A549 (cell line): ENCODE data around the gene COMMD9. TPM values are rescaled to one million over a fixed set of nuclear protein-coding genes. Genes with fewer than 3 reads are reported as not detected.
A peak's percentile ranks its signal among the peaks of the same experiment; 100 is the strongest.

Experiments
- ATAC-seq, 2 experiments: fragments of 200-7000 bp in 1 of 2; fragments of >200 bp in 1 of 2; cut with Nextera tagmentation in 1 of 2; cut with Tn5 transposase in 1 of 2; 3 replicates each; pipeline versions ENCODE4 v1.8.0 to v1.9.1; 2018 to 2020; ENCODE audit warnings: mild to moderate bottlenecking in 1 of 2, moderate library complexity in 1 of 2
- CTCF ChIA-PET: fragments of 300-600 bp; sonication (Branson Sonifier 250); formaldehyde crosslinking; extraction: SDS; loops from one replicate; lab custom pipeline; 2021; ENCODE audit warnings: antibody characterized with exemption, inconsistent platforms; lab: Yijun Ruan, JAX
- POLR2A ChIA-PET: fragments of 350-600 bp; formaldehyde crosslinking; extraction: SDS; loops from one replicate; lab custom pipeline; 2021; ENCODE audit warnings: antibody characterized with exemption, inconsistent platforms; lab: Yijun Ruan, JAX
- DNase-seq, 2 experiments: peaks; one replicate each; pipeline versions ENCODE4 v3.0.0 to v3.0.0-alpha.2; 2011 to 2016; ENCODE audit warnings: low read depth in 1 of 2, low spot score in 1 of 2
- FAIRE-seq: peaks from 2 replicates; lab custom pipeline; 2011; peaks lifted over from hg19 to GRCh38; lab: Jason Lieb, UNC
- H3K27ac ChIP-seq, 2 experiments: fragments of >200 bp; sonication (Bioruptor Twin); formaldehyde crosslinking; 3 replicates each; pipeline ENCODE4 v1.5.1; 2016 to 2017
- H3K4me1 ChIP-seq: fragments of >200 bp; sonication (Bioruptor Twin); formaldehyde crosslinking; 3 replicates; pipeline ENCODE4 v1.6.1; 2016
- H3K4me2 ChIP-seq: fragments of >200 bp; sonication (Bioruptor Twin); formaldehyde crosslinking; 3 replicates; pipeline ENCODE4 v1.6.1; 2016
- H3K4me3 ChIP-seq: fragments of >200 bp; sonication (Bioruptor Twin); formaldehyde crosslinking; 3 replicates; pipeline ENCODE4 v1.5.1; 2016
- H3K9me3 ChIP-seq: fragments of >200 bp; sonication (Bioruptor Twin); formaldehyde crosslinking; 3 replicates; pipeline ENCODE4 v1.6.1; 2016
- CBX8 ChIP-seq: fragments of 200-600 bp; sonication (generic); IDR thresholded peaks from 2 replicates; pipeline ENCODE4 v1.6.1; 2016
- CHD2 ChIP-seq: fragments of 150-350 bp; IDR thresholded peaks from 2 replicates; pipeline ENCODE4 v1.6.1; 2014; ENCODE audit warnings: low read length; ENCODE audit not compliant: partially characterized antibody
- EHF ChIP-seq: fragments of 250-450 bp; sonication (Bioruptor Pico); IDR thresholded peaks from 2 replicates; pipeline ENCODE4 v1.5.0; 2020; ENCODE audit warnings: mild to moderate bottlenecking
- EHMT2 ChIP-seq: fragments of 200-600 bp; sonication (generic); IDR thresholded peaks from 2 replicates; pipeline ENCODE4 v1.6.1; 2016; ENCODE audit warnings: antibody characterized with exemption, low read depth, mild to moderate bottlenecking, moderate library complexity
- EP300 ChIP-seq, 2 experiments: fragments of >200 bp; sonication (Bioruptor Twin); formaldehyde crosslinking; IDR thresholded peaks; 2 replicates in 1 of 2; 3 replicates in 1 of 2; pipeline ENCODE4 v1.6.1; 2016 to 2017
- FOSL2 ChIP-seq, 2 experiments: fragments of 450-650 bp in 1 of 2; fragments of >200 bp in 1 of 2; sonication (Bioruptor Twin) in 1 of 2; formaldehyde crosslinking; IDR thresholded peaks; 2 replicates each; pipeline versions ENCODE4 v1.5.0 to v1.6.1; 2016 to 2020; ENCODE audit warnings: mild to moderate bottlenecking in 1 of 2, moderate library complexity in 1 of 2
- FOXS1 ChIP-seq: fragments of 250-450 bp; sonication (Bioruptor Pico); IDR thresholded peaks from 2 replicates; pipeline ENCODE4 v1.5.0; 2020; ENCODE audit warnings: mild to moderate bottlenecking, moderate library complexity
- HDAC2 ChIP-seq: fragments of 200-600 bp; sonication (generic); IDR thresholded peaks from 2 replicates; pipeline ENCODE4 v1.6.1; 2016
- HEYL ChIP-seq: fragments of 250-450 bp; sonication (Bioruptor Pico); IDR thresholded peaks from 2 replicates; pipeline ENCODE4 v1.8.0; 2021; ENCODE audit warnings: mild to moderate bottlenecking, moderate library complexity
- HOXA7 ChIP-seq: fragments of 250-450 bp; sonication (Bioruptor Pico); IDR thresholded peaks from 2 replicates; pipeline ENCODE4 v1.5.0; 2020; ENCODE audit warnings: mild to moderate bottlenecking, moderate library complexity
- HOXB13 ChIP-seq: fragments of 250-450 bp; sonication (Bioruptor Pico); IDR thresholded peaks from 2 replicates; pipeline ENCODE4 v1.5.0; 2020; ENCODE audit warnings: low read depth, mild to moderate bottlenecking, moderate library complexity
- HOXB5 ChIP-seq: fragments of 250-450 bp; sonication (Bioruptor Pico); IDR thresholded peaks from 2 replicates; pipeline ENCODE4 v1.5.0; 2020; ENCODE audit warnings: mild to moderate bottlenecking, moderate library complexity
- JUN ChIP-seq, 2 experiments: fragments of >200 bp; sonication (Bioruptor Twin); formaldehyde crosslinking; IDR thresholded peaks; 2 replicates in 1 of 2; 3 replicates in 1 of 2; pipeline ENCODE4 v1.6.1; 2016 to 2017
- MAFK ChIP-seq: fragments of 450-650 bp; IDR thresholded peaks from 2 replicates; pipeline ENCODE4 v1.6.1; 2014; ENCODE audit not compliant: partially characterized antibody
- REST ChIP-seq: fragments of 200-600 bp; sonication (generic); IDR thresholded peaks from 2 replicates; pipeline ENCODE4 v1.6.1; 2016; ENCODE audit warnings: antibody characterized with exemption, mild to moderate bottlenecking, moderate library complexity
- RFX5 ChIP-seq: fragments of 450-650 bp; IDR thresholded peaks from 2 replicates; pipeline ENCODE4 v1.7.1; 2014; ENCODE audit warnings: antibody characterized with exemption, mild to moderate bottlenecking, moderate library complexity
- SMC3 ChIP-seq: fragments of >200 bp; sonication (Bioruptor Twin); formaldehyde crosslinking; IDR thresholded peaks from 3 replicates; pipeline ENCODE4 v1.6.1; 2018; ENCODE audit warnings: inconsistent platforms
- TP53 ChIP-seq: fragments of 250-450 bp; sonication (Bioruptor Pico); IDR thresholded peaks from 2 replicates; pipeline ENCODE4 v1.5.0; 2021; ENCODE audit warnings: mild to moderate bottlenecking, moderate library complexity
- ZFP36 ChIP-seq: fragments of 450-650 bp; IDR thresholded peaks from 2 replicates; pipeline ENCODE4 v1.6.1; 2014; ENCODE audit warnings: borderline replicate concordance; ENCODE audit not compliant: partially characterized antibody
- WGBS: methylation state at CpG from one replicate; pipeline ENCODE4 v1.1.6; 2017; ENCODE audit errors: missing lambda C conversion rate; 5-methylcytosine and 5-hydroxymethylcytosine counted together
- polyA plus RNA-seq, 4 experiments: library from polyadenylated mRNA; depleted of rRNA in 3 of 4; stranded (reverse); fragments of >200 nt; fragmentation: RNase III in 1 of 4; extraction: RNeasy Plus Mini Kit Qiagen cat#74134 plus additional on column Dnase treatment in 1 of 4; gene quantifications; 2 replicates in 3 of 4; 3 replicates in 1 of 4; pipeline ENCODE4 v1.2.3, GENCODE V29; 2011 to 2017
- TF ChIP-seq, protein P1 (sequence below): fragments of 250-450 bp; sonication (Bioruptor Pico); IDR thresholded peaks from 2 replicates; pipeline ENCODE4 v1.5.0; 2020; ENCODE audit warnings: low read depth, mild to moderate bottlenecking, moderate library complexity
- TF ChIP-seq, protein P2 (sequence below): IDR thresholded peaks from 2 replicates; pipeline ENCODE4 v1.6.1; 2012

Gene COMMD9
- polyA plus RNA-seq, 2 of the 4 experiments (the other 2 are of a cell fraction) = 36.3 to 37.3 TPM

GRCh38 chr11:36316049-36316448, 26.8 kb upstream of the COMMD9 start:
- DNase-seq (no peak), FAIRE-seq (no peak), ATAC-seq (no peak)
- TF ChIP-seq TP53 (CRISPR knock-in tag) = no peak
- no peak for TF ChIP-seq EHMT2
- 0 out of 2 replicates have a peak, but pooled peaks have one; percentile 51 for TF ChIP-seq CBX8
- Histone ChIP-seq H3K27ac (no peak overlapping the region), H3K9me3 (no peaks in the 10 kb centered on the region), H3K4me1 (peaks cover 30% of the 10 kb centered on the region), H3K4me3 (no peak overlapping the region), H3K4me2 (no peak overlapping the region)
- POLR2A ChIA-PET = no interaction called here
- WGBS = 3% methylated on average over 3 of the region's 3 CpGs
- CTCF ChIA-PET = interaction anchor here (1.1 to 1.9 kb wide), 3 partner anchors 24 to 177 kb away, joined by 3 to 5 read pairs (median 4); no protein-coding TSS in a partner anchor

DNA sequence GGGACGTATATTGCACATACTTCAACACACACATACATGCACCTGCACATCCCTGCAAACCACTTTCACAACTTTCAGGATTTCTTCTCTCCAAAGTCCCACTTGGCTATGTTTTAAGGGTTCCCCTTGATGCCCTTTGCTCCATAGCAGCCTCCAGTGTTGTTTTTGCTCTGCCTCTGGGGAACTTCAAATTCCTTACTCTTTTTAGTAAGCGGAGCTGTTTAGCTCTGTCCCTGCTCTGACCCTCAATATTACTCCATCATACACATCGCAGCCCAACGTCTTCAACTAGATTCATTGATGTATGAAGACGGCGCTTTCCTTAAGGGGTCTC, 25.2 kb upstream of the COMMD9 start:
- no peak for FAIRE-seq
- 59% methylated on average over 6 of the region's 6 CpGs for WGBS
- Histone ChIP-seq H3K27ac (no peak overlapping the region), H3K4me1 (peaks cover 42% of the 10 kb centered on the region), H3K9me3 (no peaks in the 10 kb centered on the region), H3K4me2 (no peak overlapping the region), H3K4me3 (no peak overlapping the region)
- TF ChIP-seq HEYL = no peak
- TF ChIP-seq EHF (CRISPR knock-in tag) = no peak
- no peak for TF ChIP-seq REST
- no peak for TF ChIP-seq FOSL2 (IDR thresholded peaks at IDR 0.05)
- no peak for TF ChIP-seq FOSL2 (CRISPR knock-in tag; IDR thresholded peaks at IDR 0.05)
- TF ChIP-seq RFX5 = no peak
- TF ChIP-seq, protein P1, sequence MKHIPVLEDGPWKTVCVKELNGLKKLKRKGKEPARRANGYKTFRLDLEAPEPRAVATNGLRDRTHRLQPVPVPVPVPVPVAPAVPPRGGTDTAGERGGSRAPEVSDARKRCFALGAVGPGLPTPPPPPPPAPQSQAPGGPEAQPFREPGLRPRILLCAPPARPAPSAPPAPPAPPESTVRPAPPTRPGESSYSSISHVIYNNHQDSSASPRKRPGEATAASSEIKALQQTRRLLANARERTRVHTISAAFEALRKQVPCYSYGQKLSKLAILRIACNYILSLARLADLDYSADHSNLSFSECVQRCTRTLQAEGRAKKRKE (CRISPR knock-in tag) = no peak
- TF ChIP-seq, protein P2, sequence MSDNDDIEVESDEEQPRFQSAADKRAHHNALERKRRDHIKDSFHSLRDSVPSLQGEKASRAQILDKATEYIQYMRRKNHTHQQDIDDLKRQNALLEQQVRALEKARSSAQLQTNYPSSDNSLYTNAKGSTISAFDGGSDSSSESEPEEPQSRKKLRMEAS = no peak
- TF ChIP-seq ZFP36 = no peak
- TF ChIP-seq SMC3 = no peak
- TF ChIP-seq MAFK = no peak
- no peak for TF ChIP-seq JUN (IDR thresholded peaks at IDR 0.05)
- no peak for TF ChIP-seq HDAC2
- no peak for TF ChIP-seq HOXA7 (CRISPR knock-in tag)
- no peak for TF ChIP-seq HOXB13 (CRISPR knock-in tag)
- no peak for TF ChIP-seq FOXS1 (CRISPR knock-in tag)
- TF ChIP-seq HOXB5 = no peak
- no peak for TF ChIP-seq CHD2
- no peak for TF ChIP-seq EP300 (IDR thresholded peaks at IDR 0.05)
- POLR2A ChIA-PET = no interaction called here
- ATAC-seq = no peak
- DNase-seq = no peak
- CTCF ChIA-PET = interaction anchor here (1.5 to 1.6 kb wide), 2 partner anchors 22 to 178 kb away, joined by 4 to 7 read pairs; no protein-coding TSS in a partner anchor
